Ishikawa (cell line): ENCODE data around the gene COTL1.

Experiments
- CEBPB ChIP-seq: IDR thresholded peaks from 2 replicates; pipeline ENCODE4 v1.6.1; 2012
- CREB1 ChIP-seq: IDR thresholded peaks from 2 replicates; pipeline ENCODE4 v1.6.1; 2012; ENCODE audit warnings: low read depth
- EGR1 ChIP-seq: IDR thresholded peaks from 2 replicates; pipeline ENCODE4 v1.6.1; 2012
- EP300 ChIP-seq: IDR thresholded peaks from 2 replicates; pipeline ENCODE4 v1.6.1; 2012; ENCODE audit warnings: borderline replicate concordance
- FOXM1 ChIP-seq: IDR thresholded peaks from 2 replicates; pipeline ENCODE4 v1.6.1; 2012; ENCODE audit warnings: low read depth, borderline replicate concordance
- MAX ChIP-seq: IDR thresholded peaks from 2 replicates; pipeline ENCODE4 v1.6.1; 2012
- NFIC ChIP-seq: IDR thresholded peaks from 2 replicates; pipeline ENCODE4 v1.6.1; 2012
- RAD21 ChIP-seq: IDR thresholded peaks from 2 replicates; pipeline ENCODE4 v1.6.1; 2012; ENCODE audit warnings: low read depth
- REST ChIP-seq: IDR thresholded peaks from 2 replicates; pipeline ENCODE4 v1.6.1; 2012; ENCODE audit warnings: low read depth, mild to moderate bottlenecking
- TAF1 ChIP-seq: IDR thresholded peaks from 2 replicates; pipeline ENCODE4 v1.6.1; 2012; ENCODE audit warnings: low read depth, mild to moderate bottlenecking
- TCF12 ChIP-seq: IDR thresholded peaks from 2 replicates; pipeline ENCODE4 v1.6.1; 2012; ENCODE audit warnings: low read depth
- TEAD4 ChIP-seq: IDR thresholded peaks from 2 replicates; pipeline ENCODE4 v1.6.1; 2012
- USF1 ChIP-seq: IDR thresholded peaks from 2 replicates; pipeline ENCODE4 v1.6.1; 2012
- YY1 ChIP-seq: IDR thresholded peaks from 2 replicates; pipeline ENCODE4 v1.6.1; 2012; ENCODE audit warnings: low read depth
- ZBTB7A ChIP-seq: IDR thresholded peaks from 2 replicates; pipeline ENCODE4 v1.6.1; 2012; ENCODE audit warnings: low read depth

COTL1 gene

GRCh38 chr16:84652566-84652965 lies 34.7 kb upstream of the COTL1 start:
- TF ChIP-seq NFIC (no peak), YY1 (no peak), FOXM1 (no peak), TAF1 (no peak), EGR1 (no peak), ZBTB7A (no peak), CREB1 (no peak), USF1 (no peak), MAX (no peak), CEBPB (no peak), RAD21 (no peak), EP300 (no peak), TCF12 (no peak)

GRCh38 chr16:84650062-84650991 lies 32.4 kb upstream of the COTL1 start:
- TF ChIP-seq TEAD4 = no peak

GRCh38 chr16:84649511-84649861 lies 31.6 kb upstream of the COTL1 start:
- TF ChIP-seq USF1 (no peak), TEAD4 (no peak), EP300 (no peak), YY1 (no peak), FOXM1 (no peak), NFIC (no peak), TAF1 (no peak), TCF12 (no peak), MAX (no peak), CEBPB (no peak), RAD21 (no peak), ZBTB7A (no peak), CREB1 (no peak), REST (no peak), EGR1 (no peak)

GRCh38 chr16:84648595-84649510 lies 31.0 kb upstream of the COTL1 start:
- no peak; the same call in 1 of the 2 replicates for TF ChIP-seq ZBTB7A
- TF ChIP-seq YY1 = no peak
- 0 out of 2 replicates have a peak, but pooled peaks have one; percentile 16 for TF ChIP-seq TAF1
- peak; percentile 52; the same call in 1 of the 2 replicates for TF ChIP-seq MAX
- no peak for TF ChIP-seq CEBPB
- TF ChIP-seq NFIC = peak; percentile 4; the same call in 1 of the 2 replicates
- no peak for TF ChIP-seq RAD21
- TF ChIP-seq EGR1 = peak; percentile 73; the same call in 1 of the 2 replicates
- no peak for TF ChIP-seq REST
- TF ChIP-seq TCF12 = peak; percentile 17; the same call in 1 of the 2 replicates
- no peak for TF ChIP-seq FOXM1
- no peak for TF ChIP-seq EP300
- no peak for TF ChIP-seq CREB1
- 0 out of 2 replicates have a peak, but pooled peaks have one; percentile 4 for TF ChIP-seq USF1
- TF ChIP-seq TEAD4 = no peak
